HepG2 (cell line): ENCODE data around the gene TMEM41A. TPM values are rescaled to one million over a fixed set of nuclear protein-coding genes. Genes with fewer than 3 reads are reported as not detected.

Source experiments
- ATAC-seq: fragments of 200-7000 bp; cut with Tn5 transposase; 3 replicates; pipeline ENCODE4 v1.9.1; 2020; ENCODE audit warnings: mild to moderate bottlenecking, moderate library complexity
- BruUV-seq: library from RNA; stranded (reverse); fragments of 400-500 nt; replicated peaks from 2 replicates; lab custom pipeline; 2021; lab: Mats Ljungman, UMichigan
- CTCF ChIA-PET: fragments of 300-600 bp; formaldehyde crosslinking; extraction: SDS; loops from one replicate; lab custom pipeline; 2021; ENCODE audit warnings: low total read pairs, inconsistent platforms, low intra/inter-chr PET ratio; lab: Yijun Ruan, JAX
- POLR2A ChIA-PET: fragments of 350-600 bp; sonication (Branson Sonifier 250); formaldehyde crosslinking; loops from one replicate; lab custom pipeline; 2020; ENCODE audit warnings: antibody characterized with exemption, inconsistent platforms; lab: Yijun Ruan, JAX
- DNase-seq: peaks from one replicate; pipeline ENCODE4 v3.0.0-alpha.2; 2015; ENCODE audit warnings: low spot score
- FAIRE-seq: peaks from 3 replicates; lab custom pipeline; 2011; peaks lifted over from hg19 to GRCh38; lab: Jason Lieb, UNC
- H2AFZ ChIP-seq: one replicate; pipeline ENCODE4 v1.6.1; 2011; ENCODE audit warnings: low read length, inconsistent platforms
- H3K27ac ChIP-seq: fragments of 300-600 bp; 3 replicates; pipeline ENCODE4 v1.8.0; 2011; ENCODE audit warnings: mixed run types, mild to moderate bottlenecking, mixed read lengths, low read length, inconsistent platforms; ENCODE audit not compliant: insufficient read depth; ENCODE audit errors: extremely low read length
- H3K27me3 ChIP-seq, 2 experiments: fragments of 200-600 bp in 1 of 2; 2 replicates in 1 of 2; 3 replicates in 1 of 2; pipeline versions ENCODE4 v1.6.0 to v1.8.0; 2011; ENCODE audit warnings: low read length in 2 of 2, mild to moderate bottlenecking in 2 of 2, moderate library complexity in 2 of 2, inconsistent platforms in 1 of 2; ENCODE audit not compliant: insufficient read depth in 2 of 2, control insufficient read depth in 1 of 2
- H3K36me3 ChIP-seq, 2 experiments: fragments of 200-600 bp in 1 of 2; replicated peaks in 1 of 2; 2 replicates in 1 of 2; 3 replicates in 1 of 2; pipeline versions ENCODE4 v1.5.1 to v1.8.0; 2011; ENCODE audit warnings: low read length in 2 of 2, inconsistent platforms in 1 of 2; ENCODE audit not compliant: insufficient read depth in 2 of 2, control insufficient read depth in 1 of 2
- H3K4me1 ChIP-seq: 2 replicates; pipeline ENCODE4 v1.5.1; 2012; ENCODE audit warnings: low read length, inconsistent platforms; ENCODE audit not compliant: insufficient read depth
- H3K4me2 ChIP-seq: 2 replicates; pipeline ENCODE4 v1.6.0; 2011; ENCODE audit warnings: low read depth, low read length, inconsistent platforms
- H3K4me3 ChIP-seq, 3 experiments: fragments of 200-600 bp in 1 of 3; sonication (generic), shearing (Covaris generic) in 1 of 3; replicated peaks in 1 of 3; 2 replicates each; pipeline ENCODE4 v1.5.1; 2011 to 2016; ENCODE audit warnings: low read length in 3 of 3, inconsistent platforms in 2 of 3, low read depth in 2 of 3, mild to moderate bottlenecking in 2 of 3, control low read depth in 1 of 3, mixed read lengths in 1 of 3; ENCODE audit not compliant: insufficient read depth in 1 of 3
- H3K79me2 ChIP-seq: one replicate; pipeline ENCODE4 v1.6.1; 2011; ENCODE audit warnings: low read length, inconsistent platforms; ENCODE audit not compliant: insufficient read depth
- H3K9ac ChIP-seq: 2 replicates; pipeline ENCODE4 v1.6.0; 2011; ENCODE audit warnings: mild to moderate bottlenecking, low read depth, low read length, inconsistent platforms; ENCODE audit not compliant: insufficient read depth
- H3K9me3 ChIP-seq: 2 replicates; pipeline ENCODE4 v1.5.1; 2012; ENCODE audit warnings: mild to moderate bottlenecking, low read length
- H4K20me1 ChIP-seq: 2 replicates; pipeline ENCODE4 v1.6.0; 2011; ENCODE audit warnings: inconsistent platforms, mild to moderate bottlenecking, low read length, moderate library complexity; ENCODE audit not compliant: insufficient read depth
- CEBPB ChIP-seq: IDR thresholded peaks from 2 replicates; pipeline ENCODE4 v1.6.1; 2011; ENCODE audit warnings: low read depth, low read length, improper control_type of control experiment, borderline replicate concordance
- CEBPG ChIP-seq: IDR thresholded peaks from 2 replicates; pipeline ENCODE4 v1.6.1; 2016
- EHMT2 ChIP-seq: fragments of 200-600 bp; sonication (generic); IDR thresholded peaks from 2 replicates; pipeline ENCODE4 v1.7.0; 2017; ENCODE audit warnings: antibody characterized with exemption, low read depth, low read length, borderline replicate concordance
- ETV5 ChIP-seq: IDR thresholded peaks from 2 replicates; pipeline ENCODE4 v1.6.1; 2018; ENCODE audit warnings: missing biosample characterization, missing genetic modification reagents, inconsistent platforms, borderline replicate concordance
- MYC ChIP-seq: sonication (generic); formaldehyde crosslinking; IDR thresholded peaks from 2 replicates; pipeline ENCODE4 v1.9.0; 2021; ENCODE audit warnings: missing genetic modification reagents, borderline replicate concordance
- ZKSCAN5 ChIP-seq: sonication (generic); formaldehyde crosslinking; IDR thresholded peaks from 2 replicates; pipeline ENCODE4 v1.5.1; 2020; ENCODE audit warnings: mild to moderate bottlenecking, missing genetic modification reagents
- ZNF205 ChIP-seq: IDR thresholded peaks from 2 replicates; pipeline ENCODE4 v1.6.1; 2018; ENCODE audit warnings: missing biosample characterization, missing genetic modification reagents
- ZNF749 ChIP-seq: sonication (generic); formaldehyde crosslinking; IDR thresholded peaks from 2 replicates; pipeline ENCODE4 v1.8.0; 2022; ENCODE audit warnings: mild to moderate bottlenecking, missing genetic modification reagents, moderate library complexity, borderline replicate concordance
- WGBS: methylation state at CpG from one replicate; pipeline ENCODE4 v1.1.6; 2017; ENCODE audit warnings: low lambda C conversion rate; 5-methylcytosine and 5-hydroxymethylcytosine counted together
- in situ Hi-C: cut with HindIII; loops from 2 replicates; pipeline ENCODE4 v1.10.0; 2017; ENCODE audit warnings: low pct_unique_long_range_greater_than_20kb; ENCODE audit not compliant: extremely low pct_ligation_motif_present
- intact Hi-C: fragments of 100-400 bp; cut with micrococcal nuclease; formaldehyde crosslinking; loops from one replicate; pipeline ENCODE4 v1.10.0; 2022; ENCODE audit not compliant: unreplicated experiment
- polyA plus RNA-seq, 8 experiments: library from polyadenylated mRNA; depleted of rRNA in 3 of 8; stranded (reverse) in 7 of 8; unstranded in 1 of 8; fragments of >200 nt; fragmentation: Illumina TruSeq in 4 of 8; extraction: Trizol in 4 of 8; gene quantifications; 2 replicates each; pipeline versions ENCODE4 v1.2.1 to v1.2.3, GENCODE V29; 2011 to 2016; ENCODE audit warnings: low read depth in 4 of 8, missing spikeins in 1 of 8, mixed read lengths in 1 of 8; ENCODE audit not compliant: insufficient read depth in 1 of 8
- total RNA-seq, 5 experiments: library from RNA; depleted of rRNA; stranded (reverse); fragments of >200 nt; fragmentation: Illumina TruSeq; extraction: Trizol; gene quantifications; 2 replicates each; pipeline ENCODE4 v1.2.3, GENCODE V29; 2016; ENCODE audit warnings: low read depth in 1 of 5
- TF ChIP-seq, protein P1 (sequence below): sonication (generic); formaldehyde crosslinking; IDR thresholded peaks from 2 replicates; pipeline ENCODE4 v1.8.1; 2023; ENCODE audit warnings: mild to moderate bottlenecking, inconsistent platforms, moderate library complexity, missing genetic modification reagents, borderline replicate concordance
- TF ChIP-seq, protein P2 (sequence below): sonication (generic); formaldehyde crosslinking; IDR thresholded peaks from 2 replicates; pipeline ENCODE4 v1.4.0; 2020; ENCODE audit warnings: missing genetic modification reagents
- TF ChIP-seq, protein P3 (sequence below): IDR thresholded peaks from 2 replicates; pipeline ENCODE4 v1.4.0; 2020; ENCODE audit warnings: mild to moderate bottlenecking, missing genetic modification reagents
- TF ChIP-seq, protein P4 (sequence below): sonication (generic); formaldehyde crosslinking; IDR thresholded peaks from 2 replicates; pipeline ENCODE4 v1.4.0; 2020; ENCODE audit warnings: missing genetic modification reagents, borderline replicate concordance

The TMEM41A gene
- total and polyA plus RNA-seq, 2 of the 13 experiments (the other 11 are each of a cell fraction or from before 2014, with no cell fraction given), result 30.0 to 40.0 TPM

DNA sequence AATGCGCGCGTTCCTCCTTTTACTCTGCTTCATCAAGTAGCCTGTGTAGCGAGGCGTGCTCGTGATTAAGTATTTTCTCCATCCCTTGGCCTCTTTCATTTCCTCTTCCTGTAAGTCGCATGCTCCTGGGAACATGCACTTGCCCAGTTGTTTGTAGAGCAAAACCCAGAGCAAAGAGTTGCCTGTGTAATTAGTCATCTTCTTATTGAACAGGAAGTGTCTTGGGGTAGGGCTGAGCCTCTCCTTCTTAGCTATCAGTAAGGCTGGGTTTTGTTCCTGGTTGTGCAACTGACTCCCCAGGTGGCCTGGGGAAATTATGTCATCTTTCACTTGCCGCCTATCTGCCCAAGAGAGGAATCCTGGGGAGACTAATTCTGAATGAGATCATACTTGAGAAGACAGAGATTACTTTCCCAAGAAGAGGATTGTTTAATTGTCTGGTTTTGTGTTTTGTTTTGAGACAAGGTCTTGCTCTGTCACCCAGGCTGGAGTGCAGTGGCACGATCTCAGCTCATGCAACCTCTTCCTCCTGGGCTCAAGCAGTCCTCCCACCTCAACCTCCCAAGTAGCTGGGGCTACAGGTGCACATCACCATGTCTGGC is 38.6 kb upstream of the TMEM41A start:
- BruUV-seq, result no TSS peak
- TF ChIP-seq CEBPB, result peak; percentile 36; the same call in 1 of the 2 replicates
- TF ChIP-seq ZKSCAN5 (CRISPR knock-in tag), result no peak
- no peak for TF ChIP-seq MYC
- TF ChIP-seq ETV5 (CRISPR knock-in tag), result peak; percentile 20; the same call in 1 of the 2 replicates
- TF ChIP-seq ZNF205, result no peak
- TF ChIP-seq, protein P1, sequence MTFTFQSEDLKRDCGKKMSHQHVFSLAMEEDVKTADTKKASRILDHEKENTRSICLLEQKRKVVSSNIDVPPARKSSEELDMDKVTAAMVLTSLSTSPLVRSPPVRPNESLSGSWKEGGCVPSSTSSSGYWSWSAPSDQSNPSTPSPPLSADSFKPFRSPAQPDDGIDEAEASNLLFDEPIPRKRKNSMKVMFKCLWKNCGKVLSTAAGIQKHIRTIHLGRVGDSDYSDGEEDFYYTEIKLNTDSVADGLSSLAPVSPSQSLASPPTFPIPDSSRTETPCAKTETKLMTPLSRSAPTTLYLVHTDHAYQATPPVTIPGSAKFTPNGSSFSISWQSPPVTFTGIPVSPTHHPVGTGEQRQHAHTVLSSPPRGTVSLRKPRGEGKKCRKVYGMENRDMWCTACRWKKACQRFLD, result no peak
- TF ChIP-seq, protein P2, sequence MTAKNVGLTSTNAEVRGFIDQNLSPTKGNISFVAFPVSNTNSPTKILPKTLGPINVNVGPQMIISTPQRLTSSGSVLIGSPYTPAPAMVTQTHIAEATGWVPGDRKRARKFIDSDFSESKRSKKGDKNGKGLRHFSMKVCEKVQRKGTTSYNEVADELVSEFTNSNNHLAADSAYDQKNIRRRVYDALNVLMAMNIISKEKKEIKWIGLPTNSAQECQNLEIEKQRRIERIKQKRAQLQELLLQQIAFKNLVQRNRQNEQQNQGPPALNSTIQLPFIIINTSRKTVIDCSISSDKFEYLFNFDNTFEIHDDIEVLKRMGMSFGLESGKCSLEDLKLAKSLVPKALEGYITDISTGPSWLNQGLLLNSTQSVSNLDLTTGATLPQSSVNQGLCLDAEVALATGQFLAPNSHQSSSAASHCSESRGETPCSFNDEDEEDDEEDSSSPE (CRISPR knock-in tag), result no peak
- TF ChIP-seq ZNF749 (CRISPR knock-in tag), result no peak
- TF ChIP-seq, protein P3, sequence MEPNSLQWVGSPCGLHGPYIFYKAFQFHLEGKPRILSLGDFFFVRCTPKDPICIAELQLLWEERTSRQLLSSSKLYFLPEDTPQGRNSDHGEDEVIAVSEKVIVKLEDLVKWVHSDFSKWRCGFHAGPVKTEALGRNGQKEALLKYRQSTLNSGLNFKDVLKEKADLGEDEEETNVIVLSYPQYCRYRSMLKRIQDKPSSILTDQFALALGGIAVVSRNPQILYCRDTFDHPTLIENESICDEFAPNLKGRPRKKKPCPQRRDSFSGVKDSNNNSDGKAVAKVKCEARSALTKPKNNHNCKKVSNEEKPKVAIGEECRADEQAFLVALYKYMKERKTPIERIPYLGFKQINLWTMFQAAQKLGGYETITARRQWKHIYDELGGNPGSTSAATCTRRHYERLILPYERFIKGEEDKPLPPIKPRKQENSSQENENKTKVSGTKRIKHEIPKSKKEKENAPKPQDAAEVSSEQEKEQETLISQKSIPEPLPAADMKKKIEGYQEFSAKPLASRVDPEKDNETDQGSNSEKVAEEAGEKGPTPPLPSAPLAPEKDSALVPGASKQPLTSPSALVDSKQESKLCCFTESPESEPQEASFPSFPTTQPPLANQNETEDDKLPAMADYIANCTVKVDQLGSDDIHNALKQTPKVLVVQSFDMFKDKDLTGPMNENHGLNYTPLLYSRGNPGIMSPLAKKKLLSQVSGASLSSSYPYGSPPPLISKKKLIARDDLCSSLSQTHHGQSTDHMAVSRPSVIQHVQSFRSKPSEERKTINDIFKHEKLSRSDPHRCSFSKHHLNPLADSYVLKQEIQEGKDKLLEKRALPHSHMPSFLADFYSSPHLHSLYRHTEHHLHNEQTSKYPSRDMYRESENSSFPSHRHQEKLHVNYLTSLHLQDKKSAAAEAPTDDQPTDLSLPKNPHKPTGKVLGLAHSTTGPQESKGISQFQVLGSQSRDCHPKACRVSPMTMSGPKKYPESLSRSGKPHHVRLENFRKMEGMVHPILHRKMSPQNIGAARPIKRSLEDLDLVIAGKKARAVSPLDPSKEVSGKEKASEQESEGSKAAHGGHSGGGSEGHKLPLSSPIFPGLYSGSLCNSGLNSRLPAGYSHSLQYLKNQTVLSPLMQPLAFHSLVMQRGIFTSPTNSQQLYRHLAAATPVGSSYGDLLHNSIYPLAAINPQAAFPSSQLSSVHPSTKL (CRISPR knock-in tag), result peak; percentile 53
- no peak for TF ChIP-seq EHMT2
- 0 out of 2 replicates have a peak, but pooled peaks have one; percentile 24 for TF ChIP-seq CEBPG (CRISPR knock-in tag)
- TF ChIP-seq, protein P4, sequence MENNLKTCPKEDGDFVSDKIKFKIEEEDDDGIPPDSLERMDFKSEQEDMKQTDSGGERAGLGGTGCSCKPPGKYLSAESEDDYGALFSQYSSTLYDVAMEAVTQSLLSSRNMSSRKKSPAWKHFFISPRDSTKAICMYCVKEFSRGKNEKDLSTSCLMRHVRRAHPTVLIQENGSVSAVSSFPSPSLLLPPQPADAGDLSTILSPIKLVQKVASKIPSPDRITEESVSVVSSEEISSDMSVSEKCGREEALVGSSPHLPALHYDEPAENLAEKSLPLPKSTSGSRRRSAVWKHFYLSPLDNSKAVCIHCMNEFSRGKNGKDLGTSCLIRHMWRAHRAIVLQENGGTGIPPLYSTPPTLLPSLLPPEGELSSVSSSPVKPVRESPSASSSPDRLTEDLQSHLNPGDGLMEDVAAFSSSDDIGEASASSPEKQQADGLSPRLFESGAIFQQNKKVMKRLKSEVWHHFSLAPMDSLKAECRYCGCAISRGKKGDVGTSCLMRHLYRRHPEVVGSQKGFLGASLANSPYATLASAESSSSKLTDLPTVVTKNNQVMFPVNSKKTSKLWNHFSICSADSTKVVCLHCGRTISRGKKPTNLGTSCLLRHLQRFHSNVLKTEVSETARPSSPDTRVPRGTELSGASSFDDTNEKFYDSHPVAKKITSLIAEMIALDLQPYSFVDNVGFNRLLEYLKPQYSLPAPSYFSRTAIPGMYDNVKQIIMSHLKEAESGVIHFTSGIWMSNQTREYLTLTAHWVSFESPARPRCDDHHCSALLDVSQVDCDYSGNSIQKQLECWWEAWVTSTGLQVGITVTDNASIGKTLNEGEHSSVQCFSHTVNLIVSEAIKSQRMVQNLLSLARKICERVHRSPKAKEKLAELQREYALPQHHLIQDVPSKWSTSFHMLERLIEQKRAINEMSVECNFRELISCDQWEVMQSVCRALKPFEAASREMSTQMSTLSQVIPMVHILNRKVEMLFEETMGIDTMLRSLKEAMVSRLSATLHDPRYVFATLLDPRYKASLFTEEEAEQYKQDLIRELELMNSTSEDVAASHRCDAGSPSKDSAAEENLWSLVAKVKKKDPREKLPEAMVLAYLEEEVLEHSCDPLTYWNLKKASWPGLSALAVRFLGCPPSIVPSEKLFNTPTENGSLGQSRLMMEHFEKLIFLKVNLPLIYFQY, result no peak

More for the DNA sequence above, 38.6 kb upstream of the TMEM41A start:
- H3K27ac ChIP-seq, result no peak overlapping the region
- DNase-seq, result peak; percentile 10
- no peak overlapping the region for H3K4me3 ChIP-seq
- no peaks in the 10 kb centered on the region for H3K9me3 ChIP-seq
- intact Hi-C loops, result no loop called here
- H4K20me1 ChIP-seq, result no peaks in the 10 kb centered on the region
- FAIRE-seq, result no peak
- in situ Hi-C loops, result no loop called here
- POLR2A ChIA-PET, result no interaction called here
- CTCF ChIA-PET, result no interaction called here
- no peak overlapping the region for H2AFZ ChIP-seq
- no peak overlapping the region for H3K9ac ChIP-seq
- H3K4me2 ChIP-seq, result peak overlapping the region; percentile 45; the same call in 1 of the 2 replicates
- ATAC-seq, result no peak
- H3K4me1 ChIP-seq, result peaks cover 11% of the 10 kb centered on the region; the same call in 1 of the 2 replicates
- no peaks in the 10 kb centered on the region for H3K27me3 ChIP-seq
- H3K79me2 ChIP-seq, result no peaks in the 10 kb centered on the region
- 22% methylated on average over 9 of the region's 9 CpGs for WGBS
- H3K36me3 ChIP-seq, result no peaks in the 10 kb centered on the region
